DOHH2 (cell line): ENCODE results near the gene ESYT2.

Experiments
- H3F3A ChIP-seq: fragments of 200-600 bp; sonication (generic), shearing (Covaris generic); 2 replicates; pipeline ENCODE4 v1.6.0; 2016; ENCODE audit warnings: antibody characterized with exemption, mild to moderate bottlenecking; ENCODE audit not compliant: control insufficient read depth, insufficient read depth
- H3K27ac ChIP-seq: fragments of 200-600 bp; sonication (generic); 2 replicates; pipeline ENCODE4 v1.5.1; 2014; ENCODE audit warnings: low read depth, mild to moderate bottlenecking, low read length, moderate library complexity
- H3K27me3 ChIP-seq: fragments of 200-600 bp; sonication (generic); 2 replicates; pipeline ENCODE4 v1.6.1; 2014; ENCODE audit warnings: mild to moderate bottlenecking, low read length, mixed read lengths; ENCODE audit not compliant: control insufficient read depth
- H3K36me3 ChIP-seq: fragments of 200-600 bp; sonication (generic); 2 replicates; pipeline ENCODE4 v1.6.1; 2014; ENCODE audit warnings: mild to moderate bottlenecking, low read length, moderate library complexity, mixed read lengths; ENCODE audit not compliant: control insufficient read depth
- H3K4me1 ChIP-seq: fragments of 200-600 bp; sonication (generic); 2 replicates; pipeline ENCODE4 v1.6.1; 2014; ENCODE audit warnings: mild to moderate bottlenecking, low read length, mixed read lengths; ENCODE audit not compliant: control insufficient read depth
- H3K4me2 ChIP-seq: fragments of 200-600 bp; sonication (generic); 2 replicates; pipeline ENCODE4 v1.6.0; 2014; ENCODE audit warnings: mild to moderate bottlenecking, low read length, moderate library complexity
- H3K4me3 ChIP-seq: fragments of 200-600 bp; sonication (generic); 2 replicates; pipeline ENCODE4 v1.5.1; 2014; ENCODE audit warnings: mild to moderate bottlenecking, low read length, mixed read lengths
- H3K79me2 ChIP-seq: fragments of 200-600 bp; sonication (generic); 2 replicates; pipeline ENCODE4 v1.6.1; 2014; ENCODE audit warnings: mild to moderate bottlenecking, low read length, mixed read lengths; ENCODE audit not compliant: control insufficient read depth
- H3K9me2 ChIP-seq: fragments of 200-600 bp; sonication (generic); replicated peaks from 2 replicates; pipeline ENCODE4 v1.6.1; 2014; ENCODE audit warnings: mild to moderate bottlenecking, low read length, mixed read lengths; ENCODE audit not compliant: control insufficient read depth
- H3K9me3 ChIP-seq: fragments of 200-600 bp; sonication (generic); 2 replicates; pipeline ENCODE4 v1.6.1; 2014; ENCODE audit warnings: antibody characterized with exemption, low read length, mixed read lengths; ENCODE audit not compliant: control insufficient read depth, insufficient read depth
- H4K20me1 ChIP-seq: fragments of 200-600 bp; sonication (generic); 2 replicates; pipeline ENCODE4 v1.6.0; 2014; ENCODE audit warnings: low read depth, mild to moderate bottlenecking, antibody characterized with exemption, low read length, moderate library complexity; ENCODE audit not compliant: control insufficient read depth, insufficient read depth
- CTCF ChIP-seq: fragments of 200-600 bp; sonication (generic); IDR thresholded peaks from one replicate; pipeline ENCODE4 v1.5.1; 2014; ENCODE audit warnings: antibody characterized with exemption, mild to moderate bottlenecking, low read depth, low read length; ENCODE audit not compliant: poor library complexity, severe bottlenecking
- EZH2phosphoT487 ChIP-seq: fragments of 200-600 bp; sonication (generic); IDR thresholded peaks from 2 replicates; pipeline ENCODE4 v1.6.1; 2017; ENCODE audit warnings: borderline replicate concordance, mild to moderate bottlenecking, antibody characterized with exemption, low read length, moderate library complexity, mixed read lengths

Gene ESYT2

GRCh38 chr7:158849768-158850544 lies 20.6 kb upstream of the ESYT2 start:
- Histone ChIP-seq H3K9me3 (peaks cover 26% of the 10 kb centered on the region), H3K9me2 (no peaks in the 10 kb centered on the region), H3K79me2 (no peaks in the 10 kb centered on the region), H3K27me3 (no peaks in the 10 kb centered on the region), H3K36me3 (no peaks in the 10 kb centered on the region), H3K4me1 (peaks cover 13% of the 10 kb centered on the region), H4K20me1 (no peaks in the 10 kb centered on the region), H3F3A (no peaks in the 10 kb centered on the region), H3K4me2 (no peak overlapping the region), H3K4me3 (no peak overlapping the region), H3K27ac (no peak overlapping the region)
- TF ChIP-seq CTCF (no peak), EZH2phosphoT487 (no peak)

- H3K36me3 ChIP-seq = no peaks in the 10 kb centered on the region
- H3K4me3 ChIP-seq = no peak overlapping the region
- H3K27ac ChIP-seq = no peak overlapping the region
- no peaks in the 10 kb centered on the region for H4K20me1 ChIP-seq
- H3K79me2 ChIP-seq = no peaks in the 10 kb centered on the region
- peaks cover 13% of the 10 kb centered on the region for H3K4me1 ChIP-seq
- H3K4me2 ChIP-seq = no peak overlapping the region
- peaks cover 26% of the 10 kb centered on the region for H3K9me3 ChIP-seq
- no peaks in the 10 kb centered on the region for H3K9me2 ChIP-seq
- no peak for TF ChIP-seq CTCF
- no peak for TF ChIP-seq EZH2phosphoT487
- H3F3A ChIP-seq = no peaks in the 10 kb centered on the region
- H3K27me3 ChIP-seq = no peaks in the 10 kb centered on the region
These were observed 20.1 kb upstream of the ESYT2 start for GRCh38 chr7:158849442-158849767.

GRCh38 chr7:158847451-158847866 lies 18.1 kb upstream of the ESYT2 start:
- H3K4me1 ChIP-seq = peaks cover 13% of the 10 kb centered on the region
- no peak overlapping the region for H3K27ac ChIP-seq
- no peak overlapping the region for H3K4me3 ChIP-seq
- peaks cover 26% of the 10 kb centered on the region for H3K9me3 ChIP-seq
- H3K36me3 ChIP-seq = no peaks in the 10 kb centered on the region
- no peaks in the 10 kb centered on the region for H3K27me3 ChIP-seq
- no peak overlapping the region for H3K4me2 ChIP-seq
- H3F3A ChIP-seq = no peaks in the 10 kb centered on the region
- TF ChIP-seq EZH2phosphoT487 = no peak
- TF ChIP-seq CTCF = no peak
- H3K79me2 ChIP-seq = no peaks in the 10 kb centered on the region
- H4K20me1 ChIP-seq = no peaks in the 10 kb centered on the region
- no peaks in the 10 kb centered on the region for H3K9me2 ChIP-seq
